ENCODE measurements around the gene ANKRD42. TPM values are rescaled to one million over a fixed set of nuclear protein-coding genes. Genes with fewer than 3 reads are reported as not detected.

Gene ANKRD42
- total and polyA plus RNA-seq, 9 of the 15 experiments (the other 6 are each of a cell fraction or from before 2014, with no cell fraction given), result 2.8 to 9.1 (median 6.1) TPM

- TF ChIP-seq RREB1 (CRISPR knock-in tag; IDR thresholded peaks at IDR 0.05) (no peak), CTCFL (IDR thresholded peaks at IDR 0.05; ENCODE audit: borderline replicate concordance, insufficient read depth, low read depth, low read length, poor library complexity, severe bottlenecking) (no peak), ZNF3 (CRISPR knock-in tag; IDR thresholded peaks at IDR 0.05) (no peak), SMAD4 (CRISPR knock-in tag; conservative IDR thresholded peaks at IDR 0.05) (no peak), ZNF395 (CRISPR knock-in tag; IDR thresholded peaks at IDR 0.05) (0 out of 2 replicates have a peak, but pooled peaks have one; percentile 6), FOXA1 (IDR thresholded peaks at IDR 0.05; ENCODE audit: borderline replicate concordance) (no peak), GABPB1 (CRISPR knock-in tag; IDR thresholded peaks at IDR 0.05) (no peak), ZFPM2 (CRISPR knock-in tag; IDR thresholded peaks at IDR 0.05) (no peak)
Measured at GRCh38 chr11:83156144-83156995, 37.1 kb upstream of the ANKRD42 start (continued).
